Measurements from ENCODE around the gene OR2J1.
"Not testable (repeated sequence)": the region's sequence is repeated elsewhere in the genome, so short reads cannot be mapped to it uniquely, and the experiment has no call there.

OR2J1 gene

DNA sequence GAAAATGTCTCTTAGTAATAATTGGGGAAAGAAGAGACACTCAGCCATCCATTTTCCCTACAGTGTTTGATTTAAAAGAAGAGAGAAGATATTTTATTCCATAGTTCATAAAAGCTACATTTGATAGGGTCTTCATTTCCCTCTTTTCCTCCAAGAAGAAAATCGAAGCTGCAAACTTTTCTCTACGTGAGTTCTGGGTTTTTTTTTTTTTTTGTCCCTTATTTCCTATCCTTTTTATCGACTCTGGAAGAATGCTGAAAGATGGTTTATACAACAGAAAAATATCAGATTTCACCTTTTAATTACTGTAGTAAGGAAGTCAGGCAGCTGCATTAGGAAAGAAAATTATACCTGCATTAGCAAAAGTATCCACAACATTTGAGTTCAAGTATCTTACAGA is at the start of gene OR2J1:
Gene OR2J1, plus strand, starts transcription at position 301 of the 400 bp plus-strand sequence. CDS start 1,453 bp downstream, outside the sequence.
- intact Hi-C loops (cut with DNase I), result no loop called here
- DNase-seq, result no peak

DNA sequence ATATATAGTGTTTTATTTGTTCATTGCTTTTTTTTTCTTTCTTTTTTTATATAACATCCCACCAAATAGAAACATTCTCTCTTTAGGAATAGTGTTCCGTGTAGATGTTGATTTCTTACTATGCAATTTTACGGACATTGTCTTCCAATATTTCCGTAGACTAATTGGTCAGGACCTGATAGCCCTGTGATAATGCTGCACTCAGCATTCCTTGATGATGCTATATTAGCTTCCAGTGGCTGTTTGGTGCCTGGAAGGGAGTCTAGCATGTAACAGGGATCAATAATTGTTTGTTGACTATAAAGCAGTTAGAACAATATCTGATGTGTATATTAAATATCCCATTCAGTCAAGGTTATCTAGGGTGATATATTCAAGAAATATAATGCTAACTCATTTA is 47.6 kb upstream of the OR2J1 start:
- DNase-seq, result no peak
- intact Hi-C loops (cut with DNase I), result no loop called here

DNA sequence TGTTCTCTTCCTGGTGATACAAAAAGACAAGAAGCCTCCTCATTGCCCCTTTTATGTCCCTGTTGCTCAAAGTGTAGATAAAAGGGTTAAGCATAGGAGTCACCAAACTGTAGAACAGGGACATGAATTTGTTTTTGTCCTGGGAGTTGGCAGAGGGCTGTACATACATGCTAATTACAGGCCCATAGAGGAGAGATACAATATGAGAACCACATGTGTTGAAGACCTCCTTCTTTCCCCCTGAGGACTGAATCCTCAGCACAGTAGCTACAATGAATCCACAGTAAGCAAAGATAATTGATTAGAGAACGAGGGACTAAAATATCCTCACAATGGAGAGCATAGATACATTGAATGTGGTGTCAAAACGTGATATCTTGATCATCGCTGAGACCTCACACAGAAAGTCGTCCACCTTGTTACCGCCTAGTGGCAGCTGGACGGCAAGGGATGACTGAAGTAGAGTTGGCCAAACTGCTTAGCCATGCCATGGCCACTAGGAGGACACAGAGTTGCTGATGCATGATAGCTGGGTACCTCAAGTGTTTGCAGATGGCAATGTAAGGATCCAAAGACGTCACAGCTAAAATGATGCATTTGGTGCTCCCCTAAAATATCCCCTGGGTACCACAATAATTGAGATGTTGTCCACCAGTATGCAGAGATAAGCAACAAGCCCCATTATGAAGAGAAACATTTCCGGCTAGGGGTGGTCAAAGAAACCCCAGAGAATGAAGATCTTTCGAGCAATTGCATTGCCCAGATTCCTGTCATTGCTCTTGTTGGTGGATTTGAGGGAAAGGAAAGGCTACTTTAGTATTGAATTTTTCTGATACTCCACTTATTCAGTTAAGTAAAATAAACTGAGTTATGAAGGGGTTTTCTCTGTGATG is 27.2 kb upstream of the OR2J1 start:
- DNase-seq, result no peak
- intact Hi-C loops (cut with DNase I), result no loop called here

DNA sequence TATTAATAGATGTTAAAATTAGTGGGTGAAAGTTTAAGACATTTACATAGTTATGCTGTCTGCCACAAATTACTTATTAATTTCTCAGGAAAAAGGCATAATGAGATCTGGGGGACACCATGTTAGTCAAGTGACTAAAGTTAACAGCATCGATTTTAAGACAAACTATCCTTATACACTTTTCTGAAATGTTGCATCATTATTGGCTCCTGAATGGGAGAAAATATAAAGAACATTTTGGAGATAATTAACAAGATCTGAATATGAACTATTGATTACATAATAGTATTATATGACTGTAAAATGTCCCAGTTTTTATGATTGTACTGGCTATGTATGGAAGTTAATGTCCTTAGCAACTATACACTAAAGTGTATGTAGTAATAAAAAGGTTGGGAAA is 20.1 kb upstream of the OR2J1 start:
- intact Hi-C loops (cut with DNase I), result no loop called here
- no peak for DNase-seq

DNA sequence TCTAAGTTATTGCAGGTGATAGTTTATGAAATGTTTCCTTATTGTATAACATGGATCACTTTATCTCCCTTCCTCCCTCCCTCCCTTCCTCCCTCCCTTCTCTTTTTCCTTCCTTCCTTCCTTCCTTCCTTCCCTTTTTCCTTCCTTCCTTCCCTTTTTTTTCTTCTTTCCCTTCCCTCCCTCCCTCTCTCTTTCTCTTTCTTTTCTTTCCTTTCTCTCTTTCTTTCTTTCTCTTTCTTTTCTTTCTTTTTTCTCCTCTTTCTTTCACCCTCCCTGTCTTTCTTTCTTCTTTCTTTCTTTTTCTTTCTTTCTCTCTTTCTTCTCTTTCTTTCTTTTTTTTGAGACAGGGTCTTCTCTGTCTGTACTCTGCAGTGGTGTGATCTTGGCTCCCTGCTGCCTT is 18.0 kb upstream of the OR2J1 start:
- DNase-seq, result no peak
- intact Hi-C loops (cut with DNase I), result no loop called here

DNA sequence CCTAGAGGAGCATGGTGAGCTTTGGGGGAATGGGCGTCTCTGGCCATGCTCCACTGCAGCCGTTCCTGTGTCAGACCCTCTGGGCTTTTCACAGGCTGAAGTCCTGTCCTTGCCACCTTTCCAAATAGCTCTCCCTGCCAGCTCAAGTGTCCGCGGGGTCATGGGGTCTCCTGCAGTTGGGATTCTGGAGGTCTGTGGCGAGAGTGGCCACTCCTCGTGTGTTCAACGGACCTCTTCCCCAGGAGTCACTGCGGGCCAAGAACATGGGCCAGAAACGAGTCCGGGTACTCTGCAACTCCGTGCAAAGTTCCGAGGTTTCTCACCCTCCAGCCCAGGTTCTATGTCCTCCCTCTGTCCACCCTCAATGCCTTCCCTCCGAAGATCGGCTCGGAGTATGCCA is 16.8 kb upstream of the OR2J1 start:
- DNase-seq, result no peak
- intact Hi-C loops (cut with DNase I), result no loop called here

DNA sequence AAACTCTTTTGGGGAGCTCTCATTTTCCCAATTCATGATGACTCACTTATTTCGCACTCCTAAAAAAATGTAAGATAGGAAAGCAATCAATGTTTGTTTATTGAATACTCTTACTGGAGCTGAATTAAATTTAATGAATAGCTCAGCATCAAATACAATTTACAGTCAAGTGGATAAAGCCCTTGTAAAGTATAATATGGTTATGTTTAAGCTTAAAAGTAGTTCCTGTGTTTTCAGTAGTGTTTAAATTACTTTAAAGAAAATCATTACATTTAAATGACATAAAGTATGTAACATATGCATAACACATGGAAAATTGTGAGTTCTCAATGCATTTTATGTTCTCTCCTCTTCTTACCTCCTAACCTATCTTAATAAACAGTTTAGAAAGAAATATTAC is 12.1 kb upstream of the OR2J1 start, which contains the start of gene OR2B3:
Gene OR2B3, minus strand, starts transcription at position 101 of the 400 bp plus-strand sequence. Its CDS starts 65 bp downstream, at position 36.
- no peak for DNase-seq
- intact Hi-C loops (cut with DNase I), result no loop called here

DNA sequence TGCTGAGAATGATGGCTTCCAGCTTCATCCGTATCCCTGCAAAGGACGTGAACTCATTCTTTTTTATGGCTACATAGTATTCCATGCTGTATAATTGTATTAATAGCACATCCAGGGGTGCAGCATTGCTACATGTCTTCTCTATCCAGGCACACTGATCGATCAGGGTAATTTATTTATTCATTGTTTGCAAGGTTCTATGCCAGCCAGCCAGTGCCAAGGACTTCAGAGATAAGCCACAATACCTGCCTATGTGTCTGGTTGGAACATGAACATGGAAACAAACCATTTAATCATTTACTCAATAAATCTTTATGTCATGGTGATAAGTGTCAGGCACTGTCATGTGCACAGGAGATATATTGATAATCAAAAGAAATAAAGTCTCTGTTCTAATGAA is 6.3 kb upstream of the OR2J1 start:
- no peak for DNase-seq
- intact Hi-C loops (cut with DNase I), result no loop called here

DNA sequence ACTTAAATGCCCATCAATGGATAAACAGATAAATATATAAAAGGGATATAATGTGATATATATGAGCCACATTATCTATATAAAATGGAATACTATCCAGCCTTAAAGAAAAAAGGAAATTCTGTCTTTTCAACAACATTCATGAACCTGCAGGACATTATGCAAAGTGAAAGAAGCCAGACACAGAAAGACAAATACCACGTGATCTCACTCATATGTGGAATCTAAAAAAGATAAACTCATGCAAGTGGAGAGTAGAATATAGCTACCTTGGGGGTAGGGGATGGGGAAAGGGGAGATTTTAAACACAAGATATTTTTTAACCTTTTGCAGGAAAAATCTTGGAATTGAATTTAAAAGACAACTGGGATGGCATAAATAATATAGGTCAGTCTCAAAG is 1.5 kb upstream of the OR2J1 start:
- intact Hi-C loops (cut with DNase I), result no loop called here

DNA sequence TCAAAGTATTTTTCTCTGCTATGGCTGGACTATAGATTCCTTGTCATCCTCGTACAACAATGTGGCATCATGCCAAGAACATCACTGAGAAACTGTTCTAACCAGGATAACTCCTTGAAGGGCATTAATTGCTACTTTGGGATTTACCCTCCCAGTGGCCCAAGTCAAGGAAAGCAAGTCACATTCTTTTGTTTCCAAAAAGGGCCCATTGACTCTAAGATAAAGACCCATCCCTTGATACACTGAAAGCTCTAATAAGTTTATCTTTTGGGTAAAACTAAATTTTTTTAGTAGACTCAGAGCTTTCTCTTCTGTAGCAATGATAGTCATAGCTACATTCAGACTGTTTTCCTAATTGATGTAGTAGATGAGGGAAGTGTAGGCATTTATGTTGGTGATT is 8.5 kb downstream of the OR2J1 start, which contains the start of gene OR2J3:
Gene OR2J3, plus strand, starts transcription at position 301 of the 400 bp plus-strand sequence. CDS start 3,833 bp downstream, outside the sequence.
- intact Hi-C loops (cut with DNase I), result no loop called here
- no peak for DNase-seq

More for the DNA sequence above, 1.5 kb upstream of the OR2J1 start:
- no peak for DNase-seq

DNA sequence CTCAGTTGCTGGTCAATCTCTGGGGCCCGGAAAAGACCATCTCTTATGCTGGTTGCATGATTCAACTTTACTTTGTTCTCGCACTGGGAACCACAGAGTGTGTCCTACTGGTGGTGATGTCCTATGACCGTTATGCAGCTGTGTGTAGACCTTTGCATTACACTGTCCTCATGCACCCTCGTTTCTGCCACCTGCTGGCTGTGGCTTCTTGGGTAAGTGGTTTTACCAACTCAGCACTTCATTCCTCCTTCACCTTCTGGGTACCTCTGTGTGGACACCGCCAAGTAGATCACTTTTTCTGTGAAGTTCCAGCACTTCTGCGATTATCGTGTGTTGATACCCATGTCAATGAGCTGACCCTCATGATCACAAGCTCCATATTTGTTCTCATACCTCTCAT is 12.8 kb downstream of the OR2J1 start:
- intact Hi-C loops (cut with DNase I), result no loop called here
- DNase-seq, result no peak

DNA sequence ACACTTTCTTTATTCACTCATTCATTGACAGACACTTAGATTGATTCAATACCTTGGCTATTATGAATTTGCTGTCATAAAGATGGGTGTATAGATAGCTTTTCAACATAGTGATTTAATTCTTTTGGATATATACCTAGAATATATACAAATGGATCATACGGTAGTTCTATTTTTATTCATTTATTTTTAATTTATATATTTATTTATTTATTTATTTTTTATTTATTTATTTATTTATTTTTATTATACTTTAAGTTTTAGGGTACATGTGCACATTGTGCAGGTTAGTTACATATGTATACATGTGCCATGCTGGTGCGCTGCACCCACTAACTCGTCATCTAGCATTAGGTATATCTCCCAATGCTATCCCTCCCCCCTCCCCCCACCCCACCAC is 15.7 kb downstream of the OR2J1 start:
- DNase-seq; intact Hi-C loops (cut with DNase I): not testable (repeated sequence)

DNA sequence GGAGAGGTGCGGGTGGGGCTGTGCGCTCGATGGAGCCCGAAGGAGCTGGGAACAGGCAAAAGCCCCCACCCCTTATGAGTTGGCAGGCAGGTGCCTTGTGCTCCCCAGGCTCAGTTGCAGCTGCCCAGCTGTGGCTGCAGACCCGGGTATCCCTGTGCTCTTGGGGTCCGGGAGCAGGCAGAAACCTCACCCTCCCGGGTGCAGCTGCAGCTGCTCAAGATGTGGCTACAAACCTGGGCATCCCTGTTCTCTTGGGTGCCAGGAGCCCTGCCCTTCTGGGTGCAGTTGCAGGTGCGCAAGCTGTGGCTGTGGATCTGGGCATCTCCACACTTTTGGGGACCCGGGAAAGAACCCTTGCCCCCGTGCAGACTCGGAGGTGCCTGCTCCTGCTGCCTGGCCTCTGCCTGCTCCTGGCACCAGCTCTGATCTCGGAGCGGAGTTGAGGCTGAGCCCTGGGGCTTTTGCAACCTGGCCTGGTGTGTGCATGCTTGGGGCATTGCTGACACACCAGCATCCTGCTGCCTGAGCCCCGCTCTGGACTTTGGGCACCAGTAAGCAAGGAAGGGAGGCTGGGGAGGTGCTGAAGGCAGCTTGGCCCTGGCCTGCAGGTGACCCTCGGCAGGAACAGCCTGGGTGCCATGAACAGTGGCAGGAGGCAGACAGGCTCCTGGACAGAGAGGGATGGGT is 30.2 kb downstream of the OR2J1 start:
- peak in 1 of 42 donors; percentile 26 for DNase-seq

DNA sequence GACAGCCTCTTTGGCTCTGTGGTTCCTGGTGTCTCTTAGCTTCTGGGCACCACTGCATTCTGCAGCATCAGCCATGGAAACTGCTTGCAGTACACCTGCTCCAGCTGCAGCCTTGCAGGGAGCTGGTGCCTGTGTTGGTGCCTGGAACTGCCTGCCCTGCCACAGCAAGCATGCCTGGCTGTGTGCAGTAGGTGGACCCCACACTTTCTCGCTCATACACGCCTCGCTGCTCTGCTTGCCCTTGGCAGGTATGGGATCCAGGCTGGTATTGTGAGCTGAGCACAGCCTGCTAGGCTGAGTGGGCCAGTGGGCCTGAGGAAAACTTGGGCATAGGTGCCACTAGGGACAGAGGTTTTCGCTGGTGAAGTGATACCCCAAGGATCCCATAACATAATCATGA is 31.4 kb downstream of the OR2J1 start:
- DNase-seq, result peak in 1 of 42 donors; percentile 24
- intact Hi-C loops (cut with DNase I), result no loop called here

More for the DNA sequence above, 30.2 kb downstream of the OR2J1 start:
- intact Hi-C loops (cut with DNase I), result no loop called here

DNA sequence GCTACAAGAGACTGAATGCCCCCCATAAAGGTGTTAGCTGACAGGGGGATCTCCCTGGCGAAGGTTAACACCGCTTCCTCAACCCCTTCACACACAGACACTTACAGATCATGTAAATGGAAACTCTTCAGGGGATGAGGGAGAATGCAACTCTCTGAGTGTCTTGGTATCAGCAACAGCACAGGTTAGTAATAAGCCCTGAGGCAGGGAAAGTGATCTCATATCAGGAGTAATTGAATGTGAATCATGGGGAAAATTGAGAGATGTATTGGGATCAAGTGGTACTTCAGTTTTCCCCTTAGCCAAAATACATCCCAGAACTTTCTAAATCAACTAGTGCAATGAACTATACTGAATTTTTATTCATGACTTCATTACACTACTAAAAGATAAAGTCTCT is 32.4 kb downstream of the OR2J1 start:
- DNase-seq, result no peak
- intact Hi-C loops (cut with DNase I), result no loop called here

DNA sequence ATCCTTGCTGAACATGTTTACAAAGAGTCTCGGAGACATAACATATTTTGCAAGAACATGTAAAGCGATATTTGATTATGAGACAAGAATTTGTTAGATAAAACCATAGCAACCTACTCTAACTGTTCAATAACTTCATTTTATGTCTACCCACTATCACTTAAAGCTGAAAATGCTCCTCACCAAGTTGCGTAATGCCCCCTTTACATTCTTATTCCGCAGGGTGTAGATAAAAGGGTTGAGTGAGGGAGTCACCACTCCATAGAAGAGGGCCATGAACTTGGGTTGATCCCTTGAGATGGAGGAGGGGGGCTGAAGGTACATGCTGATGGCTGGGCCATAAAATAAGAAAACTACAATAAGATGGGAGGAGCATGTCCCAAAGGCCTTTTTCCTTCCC is 38.4 kb downstream of the OR2J1 start:
- intact Hi-C loops (cut with DNase I), result no loop called here
- DNase-seq, result no peak

DNA sequence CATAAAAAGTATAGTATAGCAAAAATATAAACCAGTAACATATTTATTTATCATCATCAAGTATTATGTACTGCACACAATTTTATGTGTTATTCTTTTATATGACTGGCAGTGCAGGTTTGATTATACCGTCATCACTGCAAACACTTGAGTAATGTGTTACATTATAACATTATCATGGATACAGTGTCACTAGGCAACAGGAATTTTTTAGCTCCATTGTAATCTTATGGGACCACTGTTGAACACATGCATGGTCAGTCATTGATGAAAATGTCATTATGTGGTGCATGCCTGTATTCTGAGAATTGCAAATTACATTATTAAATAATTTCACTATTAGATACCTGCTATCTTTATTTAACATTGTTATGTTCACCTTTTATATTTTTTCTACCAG is 42.3 kb downstream of the OR2J1 start:
- intact Hi-C loops (cut with DNase I), result no loop called here
- no peak for DNase-seq

DNA sequence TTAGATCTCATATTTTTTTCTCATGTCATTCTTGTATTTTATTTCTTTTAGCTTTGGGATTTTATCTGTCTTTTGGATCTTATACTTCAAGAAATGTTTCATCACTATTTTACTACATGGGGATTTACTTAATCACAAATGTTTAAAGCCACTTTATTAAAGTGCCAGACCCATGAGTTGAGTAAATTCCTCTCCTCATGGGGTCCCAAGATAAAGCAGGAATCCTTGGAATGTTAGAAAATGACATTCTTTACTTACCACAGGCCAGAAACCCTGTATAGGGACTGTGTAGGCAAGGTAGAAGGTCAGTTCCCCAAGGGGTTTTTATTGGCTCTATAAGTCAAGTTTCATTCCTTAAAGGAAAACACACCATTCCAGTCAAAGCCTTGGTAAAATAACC is 43.0 kb downstream of the OR2J1 start:
- no peak for DNase-seq
- intact Hi-C loops (cut with DNase I), result no loop called here

DNA sequence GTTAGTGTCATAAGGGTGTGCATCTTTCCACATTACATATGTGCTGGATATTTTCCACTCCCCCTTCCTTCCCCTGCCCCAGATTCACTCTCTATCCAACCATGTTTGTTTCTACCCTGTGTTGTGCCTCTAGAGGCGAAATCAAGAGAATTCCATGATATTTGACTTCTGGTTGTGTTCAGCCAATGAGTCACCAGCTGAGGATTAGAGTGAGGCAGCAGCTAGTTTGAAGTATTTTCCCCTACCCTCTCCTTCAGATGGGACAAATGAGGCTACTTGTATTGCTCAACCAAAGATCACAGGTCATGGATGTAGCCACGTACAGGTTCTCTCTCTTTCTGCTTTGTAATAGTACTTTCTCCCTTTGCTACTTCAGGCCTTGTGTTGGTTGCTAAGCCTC is 46.9 kb downstream of the OR2J1 start:
- intact Hi-C loops (cut with DNase I), result no loop called here
- no peak for DNase-seq

DNA sequence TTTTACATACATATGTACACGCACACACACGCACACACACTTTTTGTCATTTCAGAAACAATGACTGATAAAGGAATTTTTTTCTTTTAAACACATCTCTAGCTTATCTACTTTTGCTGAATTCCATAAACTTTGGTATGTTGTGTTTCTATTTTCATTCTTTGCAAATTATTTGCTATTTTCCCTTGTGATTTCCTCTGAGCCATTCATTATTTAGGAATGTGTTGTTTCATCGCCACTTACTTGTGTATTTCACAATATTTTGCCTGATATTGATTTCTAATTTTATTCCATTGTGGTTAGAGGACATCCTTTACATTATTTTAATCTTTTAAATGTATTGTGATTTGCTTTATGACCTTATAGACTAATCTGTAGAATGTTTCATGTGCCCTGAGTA is 47.8 kb downstream of the OR2J1 start:
- intact Hi-C loops (cut with DNase I), result no loop called here
- no peak for DNase-seq

Measured in head of caudate nucleus (tissue), 42 donors.